Testis (tissue), 3 donors: Measurements from ENCODE around the gene CALU. TPM values are rescaled to one million over a fixed set of nuclear protein-coding genes. Genes with fewer than 3 reads are reported as not detected.

Source experiments
- DNase-seq: peaks from one replicate; pipeline ENCODE4 v3.0.0-alpha.2; 2019
- H3K27ac ChIP-seq, 2 donors: fragments of 200-600 bp; sonication (generic); one replicate each; pipeline ENCODE4 v1.5.1; 2019
- H3K27me3 ChIP-seq: fragments of 200-600 bp; sonication (generic); one replicate; pipeline ENCODE4 v1.5.1; 2019
- H3K36me3 ChIP-seq: fragments of 200-600 bp; sonication (generic); one replicate; pipeline ENCODE4 v1.5.1; 2017; ENCODE audit warnings: low read depth; ENCODE audit errors: missing control alignments
- H3K4me1 ChIP-seq: fragments of 200-600 bp; sonication (generic); one replicate; pipeline ENCODE4 v1.5.1; 2019
- H3K4me3 ChIP-seq, 2 donors: fragments of 200-600 bp; sonication (generic); one replicate each; pipeline ENCODE4 v1.5.1; 2017 to 2019
- H3K9me3 ChIP-seq: fragments of 200-600 bp; sonication (generic); one replicate; pipeline ENCODE4 v1.5.1; 2017
- CTCF ChIP-seq, 3 experiments: fragments of 450-650 bp in 2 of 3; fragments of 200-600 bp in 1 of 3; sonication (generic) in 1 of 3; IDR thresholded peaks; one replicate each; pipeline ENCODE4 v1.5.1; 2016 to 2019; ENCODE audit warnings: antibody characterized with exemption in 3 of 3, mild to moderate bottlenecking in 2 of 3, moderate library complexity in 1 of 3
- POLR2A ChIP-seq: fragments of 450-650 bp; IDR thresholded peaks from one replicate; pipeline ENCODE4 v1.6.1; 2017; ENCODE audit warnings: antibody characterized with exemption, mild to moderate bottlenecking, moderate library complexity
- WGBS, 2 donors: methylation state at CpG; one replicate each; pipeline ENCODE4 v1.1.5; 2018; 5-methylcytosine and 5-hydroxymethylcytosine counted together
- intact Hi-C: fragments of 100-400 bp; cut with DNase I; formaldehyde crosslinking; loops from one replicate; pipeline ENCODE4 v1.15.1; 2023; ENCODE audit warnings: low total_unique reads
- polyA plus RNA-seq: library from polyadenylated mRNA; stranded (reverse); fragments of 350-450 nt; fragmentation: Illumina TruSeq; extraction: RNeasy Lipid Tissue Mini Kit (QIAGEN cat#74804); gene quantifications from one replicate; pipeline ENCODE4 v1.2.3, GENCODE V29; 2014; ENCODE audit warnings: low read depth, low replicate concordance; ENCODE audit not compliant: insufficient read depth
- total RNA-seq, 2 donors: library from RNA; depleted of rRNA; stranded (reverse); fragments of >200 nt; gene quantifications; one replicate each; pipeline ENCODE4 v1.2.3, GENCODE V29; 2016

CALU gene
- total and polyA plus RNA-seq, 3 donors from 2014 or later = 63.2 to 81.4 (median 63.4) TPM

DNA sequence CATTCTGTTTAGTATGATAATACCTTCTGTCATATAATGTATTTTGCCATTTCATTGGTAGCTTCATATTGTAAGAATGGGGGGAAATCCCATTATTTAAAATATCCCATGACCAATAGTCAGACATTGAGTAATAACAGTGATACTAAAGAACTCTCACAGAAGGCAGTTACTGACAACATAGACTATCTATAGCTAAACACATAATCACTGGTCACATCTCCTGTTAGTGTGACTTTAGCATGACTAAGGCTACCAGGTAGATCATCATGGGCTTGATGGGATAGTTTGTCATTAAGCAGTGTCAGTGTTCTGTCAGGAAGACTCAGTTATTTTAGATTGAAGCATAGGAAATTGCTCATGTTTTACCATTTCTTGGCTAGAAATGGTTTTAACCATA is 20.1 kb downstream of the CALU start:
- Histone ChIP-seq H3K27me3 (no peaks in the 10 kb centered on the region), H3K4me1 (no peaks in the 10 kb centered on the region), H3K36me3 (no peaks in the 10 kb centered on the region), H3K27ac (no peak overlapping the region), H3K4me3 (no peak overlapping the region), H3K9me3 (no peaks in the 10 kb centered on the region)
- intact Hi-C loops = no loop called here
- DNase-seq = no peak
- TF ChIP-seq CTCF (IDR thresholded peaks at IDR 0.05) (no peak), POLR2A (no peak)

GRCh38 chr7:128763541-128763940 is 24.4 kb downstream of the CALU start:
- no peak overlapping the region for H3K4me3 ChIP-seq
- H3K36me3 ChIP-seq = no peaks in the 10 kb centered on the region
- H3K27me3 ChIP-seq = no peaks in the 10 kb centered on the region
- 81 to 84% methylated on average over 3 of the region's 3 CpGs for WGBS, 2 donors
- intact Hi-C loops = loop anchor here (10.0 kb wide), 1 partner anchor 111 kb away; no protein-coding TSS in a partner anchor
- H3K27ac ChIP-seq = no peak overlapping the region
- H3K4me1 ChIP-seq = no peaks in the 10 kb centered on the region
- no peak for TF ChIP-seq POLR2A
- no peak for TF ChIP-seq CTCF (IDR thresholded peaks at IDR 0.05)
- no peaks in the 10 kb centered on the region for H3K9me3 ChIP-seq
- DNase-seq = no peak

DNA sequence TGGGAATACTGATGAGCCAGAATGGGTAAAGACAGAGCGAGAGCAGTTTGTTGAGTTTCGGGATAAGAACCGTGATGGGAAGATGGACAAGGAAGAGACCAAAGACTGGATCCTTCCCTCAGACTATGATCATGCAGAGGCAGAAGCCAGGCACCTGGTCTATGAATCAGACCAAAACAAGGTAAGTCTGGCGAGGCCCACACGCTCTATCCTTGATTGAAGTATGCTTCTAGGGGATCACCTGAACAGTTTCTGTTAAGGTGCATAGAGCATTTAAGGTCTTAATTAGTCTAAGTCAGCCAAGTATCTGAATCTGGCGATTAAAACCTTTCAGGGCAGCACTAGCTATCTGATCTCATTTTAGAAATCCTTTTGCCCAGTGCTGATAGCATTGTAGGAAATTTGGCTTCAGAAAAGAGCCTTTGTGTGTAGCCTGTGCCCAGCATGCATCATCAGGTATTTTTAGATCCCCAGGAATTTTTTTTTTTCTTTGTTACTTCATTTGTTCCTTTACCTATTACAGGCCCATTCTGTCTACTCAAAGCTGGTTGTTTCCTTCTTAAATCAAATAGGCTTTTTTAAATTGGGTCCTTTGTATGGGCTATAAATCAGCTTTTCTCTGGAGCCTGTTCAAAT is 28.4 kb downstream of the CALU start:
- H3K36me3 ChIP-seq = no peaks in the 10 kb centered on the region
- no peak for DNase-seq
- 91 to 95% methylated on average over 6 of the region's 6 CpGs for WGBS, 2 donors
- H3K27me3 ChIP-seq = no peaks in the 10 kb centered on the region
- H3K9me3 ChIP-seq = no peaks in the 10 kb centered on the region
- TF ChIP-seq POLR2A = no peak
- no peak for TF ChIP-seq CTCF (IDR thresholded peaks at IDR 0.05)
- H3K4me1 ChIP-seq = no peaks in the 10 kb centered on the region
- H3K4me3 ChIP-seq = no peak overlapping the region
- no peak overlapping the region for H3K27ac ChIP-seq
- intact Hi-C loops = loop anchor here (10.0 kb wide), 1 partner anchor 107 kb away; no protein-coding TSS in a partner anchor

DNA sequence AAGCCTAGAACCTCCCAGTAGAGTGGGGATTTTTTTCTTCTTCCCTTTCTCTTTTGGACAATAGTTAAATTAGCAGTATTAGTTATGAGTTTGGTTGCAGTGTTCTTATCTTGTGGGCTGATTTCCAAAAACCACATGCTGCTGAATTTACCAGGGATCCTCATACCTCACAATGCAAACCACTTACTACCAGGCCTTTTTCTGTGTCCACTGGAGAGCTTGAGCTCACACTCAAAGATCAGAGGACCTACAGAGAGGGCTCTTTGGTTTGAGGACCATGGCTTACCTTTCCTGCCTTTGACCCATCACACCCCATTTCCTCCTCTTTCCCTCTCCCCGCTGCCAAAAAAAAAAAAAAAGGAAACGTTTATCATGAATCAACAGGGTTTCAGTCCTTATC is 31.1 kb downstream of the CALU start:
- H3K4me1 ChIP-seq = no peaks in the 10 kb centered on the region
- no peak overlapping the region for H3K4me3 ChIP-seq
- DNase-seq = no peak
- 58 to 64% methylated on average over 2 of the region's 2 CpGs for WGBS, 2 donors
- no peaks in the 10 kb centered on the region for H3K27me3 ChIP-seq
- H3K27ac ChIP-seq = no peak overlapping the region
- no peaks in the 10 kb centered on the region for H3K36me3 ChIP-seq
- H3K9me3 ChIP-seq = no peaks in the 10 kb centered on the region
- intact Hi-C loops = no loop called here
- TF ChIP-seq CTCF (IDR thresholded peaks at IDR 0.05) (no peak), POLR2A (no peak)

DNA sequence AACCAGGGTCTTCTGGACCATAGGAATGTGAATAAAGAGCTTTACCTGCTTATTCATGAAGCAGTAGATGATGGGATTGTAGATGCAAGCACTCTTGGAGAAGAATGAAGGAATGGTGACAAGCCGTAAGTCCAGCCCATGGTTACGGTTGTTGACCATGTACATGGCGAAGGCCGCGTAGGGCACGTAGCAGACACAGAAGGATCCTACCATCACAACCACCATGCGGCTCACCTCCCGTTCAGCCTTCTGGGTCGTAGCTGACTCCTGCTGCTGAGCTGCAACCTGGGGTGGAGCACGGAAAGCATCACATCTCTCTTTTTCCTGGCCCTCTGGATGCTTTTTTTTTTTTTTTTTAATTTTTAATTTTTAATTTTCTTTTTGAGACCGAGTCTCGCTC is 34.4 kb downstream of the CALU start:
- H3K9me3 ChIP-seq = no peaks in the 10 kb centered on the region
- H3K27ac ChIP-seq = no peak overlapping the region
- no peaks in the 10 kb centered on the region for H3K36me3 ChIP-seq
- no peak for TF ChIP-seq CTCF (IDR thresholded peaks at IDR 0.05)
- intact Hi-C loops = no loop called here
- 95 to 98% methylated on average over 12 of the region's 12 CpGs for WGBS, 2 donors
- no peak overlapping the region for H3K4me3 ChIP-seq
- H3K4me1 ChIP-seq = no peaks in the 10 kb centered on the region
- no peak for DNase-seq
- no peaks in the 10 kb centered on the region for H3K27me3 ChIP-seq
